Measurements from ENCODE around the gene EXT2.

Gene EXT2

GRCh38 chr11:44267006-44267749 is 171.7 kb downstream of the EXT2 start:
- DNase-seq (ENCODE audit: low read depth in 2 of 2), result no peak

- no peak for DNase-seq (ENCODE audit: low read depth in 2 of 2)
Measured at GRCh38 chr11:44267750-44268613, 172.5 kb downstream of the EXT2 start.

- no peak for DNase-seq (ENCODE audit: low read depth in 2 of 2)
Measured at GRCh38 chr11:44268614-44269080, 173.2 kb downstream of the EXT2 start.

- no peak for DNase-seq (ENCODE audit: low read depth in 2 of 2)
Measured at GRCh38 chr11:44269369-44270351, 174.2 kb downstream of the EXT2 start.

GRCh38 chr11:44270403-44271273 is 175.2 kb downstream of the EXT2 start:
- no peak for DNase-seq (ENCODE audit: low read depth in 2 of 2)

- DNase-seq (ENCODE audit: low read depth in 2 of 2), result no peak
Measured at GRCh38 chr11:44271286-44271685, 175.8 kb downstream of the EXT2 start.

- no peak for DNase-seq (ENCODE audit: low read depth in 2 of 2)
Measured at GRCh38 chr11:44274404-44274803, 178.9 kb downstream of the EXT2 start.

GRCh38 chr11:44275241-44275640 is 179.8 kb downstream of the EXT2 start:
- no peak for DNase-seq (ENCODE audit: low read depth in 2 of 2)

GRCh38 chr11:44275961-44276550 is 180.6 kb downstream of the EXT2 start:
- DNase-seq (ENCODE audit: low read depth in 2 of 2), result no peak

- no peak for DNase-seq (ENCODE audit: low read depth in 2 of 2)
Measured at GRCh38 chr11:44277196-44278090, 182.0 kb downstream of the EXT2 start.

- DNase-seq (ENCODE audit: low read depth in 2 of 2), result no peak
Measured at GRCh38 chr11:44279483-44279882, 184.0 kb downstream of the EXT2 start.

- no peak for DNase-seq (ENCODE audit: low read depth in 2 of 2)
Measured at GRCh38 chr11:44280257-44280656, 184.8 kb downstream of the EXT2 start.

GRCh38 chr11:44281151-44281550 is 185.7 kb downstream of the EXT2 start:
- DNase-seq (ENCODE audit: low read depth in 2 of 2), result no peak

- DNase-seq (ENCODE audit: low read depth in 2 of 2), result no peak
Measured at GRCh38 chr11:44282620-44283019, 187.1 kb downstream of the EXT2 start.

GRCh38 chr11:44285756-44286155 is 190.3 kb downstream of the EXT2 start:
- DNase-seq (ENCODE audit: low read depth in 2 of 2), result no peak

- DNase-seq (ENCODE audit: low read depth in 2 of 2), result peak; percentile 41 to 52
Measured at GRCh38 chr11:44286268-44286880, 190.9 kb downstream of the EXT2 start.

GRCh38 chr11:44286911-44287310 is 191.4 kb downstream of the EXT2 start:
- no peak for DNase-seq (ENCODE audit: low read depth in 2 of 2)

GRCh38 chr11:44288133-44288526 is 192.7 kb downstream of the EXT2 start:
- DNase-seq (ENCODE audit: low read depth in 2 of 2), result no peak

- DNase-seq (ENCODE audit: low read depth in 2 of 2), result no peak
Measured at GRCh38 chr11:44290208-44290607, 194.7 kb downstream of the EXT2 start.
